PC-3 (cell line): ENCODE results near the gene SLK. TPM values are rescaled to one million over a fixed set of nuclear protein-coding genes. Genes with fewer than 3 reads are reported as not detected.

ENCODE experiments used
- microRNA-seq: library from miRNA; unstranded; fragments of <30 nt; microRNA quantifications from one replicate; pipeline ENCODE4 v1.1.0, GENCODE V29; 2020; ENCODE audit not compliant: unreplicated experiment
- total RNA-seq: library from RNA; depleted of rRNA; stranded (reverse); fragments of >200 nt; gene quantifications from 2 replicates; pipeline ENCODE4 v1.2.3, GENCODE V29; 2014; rRNA removed

The SLK gene
- total RNA-seq, 1 experiment from 2014 or later: 20.2 TPM

Small RNA genes within 50 kb of the gene (microRNA-seq; reads per million reads assigned to microRNA genes)
- gene MIR936: not detected

Other genes with a start within 250 kb of the SLK start
- 2.9 and 3.4 TPM in 2 replicates for gene SH3PXD2A, start 111.6 kb upstream of the SLK start, total RNA-seq
- gene STN1, start 49.0 kb upstream of the SLK start, total RNA-seq: 20.0 and 33.5 TPM in 2 replicates
- 1.2 and 1.6 TPM in 2 replicates for gene COL17A1, start 118.7 kb downstream of the SLK start, total RNA-seq
- gene SFR1, start 155.0 kb downstream of the SLK start, total RNA-seq: 2.9 and 4.7 TPM in 2 replicates